ENCODE data around the gene GLRA3.
"Not testable (repeated sequence)": the region's sequence is repeated elsewhere in the genome, so short reads cannot be mapped to it uniquely, and the experiment has no call there.

The GLRA3 gene

DNA sequence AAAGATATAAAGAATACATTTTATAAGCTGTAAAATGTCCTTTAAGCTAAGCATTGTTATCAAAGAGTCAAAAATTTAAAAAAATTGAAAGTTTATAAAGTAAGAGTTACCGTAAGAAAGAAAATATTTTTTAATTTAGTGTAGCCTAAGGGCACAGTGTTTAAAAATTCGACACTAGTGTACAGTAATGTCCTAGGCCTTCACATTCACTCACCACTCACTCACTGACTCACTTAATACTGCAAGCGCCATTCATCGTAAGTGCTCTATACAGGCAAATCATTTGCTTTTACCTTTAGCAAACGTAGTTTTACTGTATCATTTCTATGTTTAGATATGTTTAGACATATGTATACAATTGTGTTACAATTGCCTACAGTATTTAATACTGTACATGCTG is 20.2 kb downstream of the GLRA3 start:
- DNase-seq: no peak

- DNase-seq: no peak
Observed at GRCh38 chr4:174808119-174808518, 20.9 kb downstream of the GLRA3 start.

DNA sequence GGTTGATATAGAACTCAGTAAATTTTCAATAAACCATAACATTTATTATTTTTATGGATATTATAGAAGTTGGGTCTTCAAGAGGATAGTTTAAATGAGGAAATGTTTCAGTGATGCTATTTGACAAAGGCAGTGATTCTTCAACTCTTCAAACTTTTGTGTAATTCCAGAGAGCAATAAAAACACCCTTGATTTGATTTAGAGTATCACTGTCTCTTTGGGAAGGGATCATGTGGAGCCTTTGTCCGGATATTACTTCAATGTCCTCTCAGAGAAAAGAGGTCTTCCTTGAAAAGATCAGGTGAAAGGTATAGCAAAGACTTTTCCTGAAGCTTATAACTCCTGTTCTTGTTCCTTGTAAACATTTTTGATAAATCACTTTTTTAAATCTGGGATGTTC is 23.3 kb downstream of the GLRA3 start:
- no peak for DNase-seq

- DNase-seq: no peak
Observed at GRCh38 chr4:174794543-174795094, 34.4 kb downstream of the GLRA3 start.

- no peak for DNase-seq
Observed at GRCh38 chr4:174789657-174790056, 39.4 kb downstream of the GLRA3 start.

GRCh38 chr4:174778274-174778986 is 50.6 kb downstream of the GLRA3 start:
- DNase-seq: not testable (repeated sequence)

- DNase-seq: no peak
Observed at GRCh38 chr4:174775366-174775765, 53.7 kb downstream of the GLRA3 start.

DNA sequence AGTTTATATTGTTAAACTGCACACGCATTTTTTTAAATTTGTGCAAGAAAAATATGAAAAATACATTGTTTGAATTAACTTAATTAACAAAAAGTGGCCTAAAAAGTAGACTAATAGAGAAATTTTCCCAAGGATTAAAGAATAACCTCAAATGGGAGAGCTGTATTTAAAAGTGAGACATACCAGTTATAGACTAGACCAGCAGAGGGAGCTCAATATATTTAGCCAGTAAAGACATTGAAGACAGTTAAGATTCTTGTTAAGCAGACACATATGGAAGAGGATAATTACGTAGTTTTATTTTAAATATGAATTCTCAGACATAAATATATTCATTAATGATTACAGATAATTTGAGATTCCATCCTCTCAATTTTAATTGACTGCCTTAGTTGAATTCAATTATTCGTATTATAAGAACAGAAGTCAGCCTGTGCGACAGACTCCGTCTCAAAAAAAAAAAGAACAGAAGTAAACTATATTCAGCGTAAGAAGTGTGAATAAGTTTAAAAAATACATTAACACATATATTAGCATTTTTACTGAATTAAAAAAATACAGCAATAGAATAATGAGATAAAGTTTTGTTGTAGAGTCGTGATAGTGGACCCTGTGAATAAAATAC is 64.8 kb downstream of the GLRA3 start:
- peak in 1 of 5 donors; percentile 4 for DNase-seq

DNA sequence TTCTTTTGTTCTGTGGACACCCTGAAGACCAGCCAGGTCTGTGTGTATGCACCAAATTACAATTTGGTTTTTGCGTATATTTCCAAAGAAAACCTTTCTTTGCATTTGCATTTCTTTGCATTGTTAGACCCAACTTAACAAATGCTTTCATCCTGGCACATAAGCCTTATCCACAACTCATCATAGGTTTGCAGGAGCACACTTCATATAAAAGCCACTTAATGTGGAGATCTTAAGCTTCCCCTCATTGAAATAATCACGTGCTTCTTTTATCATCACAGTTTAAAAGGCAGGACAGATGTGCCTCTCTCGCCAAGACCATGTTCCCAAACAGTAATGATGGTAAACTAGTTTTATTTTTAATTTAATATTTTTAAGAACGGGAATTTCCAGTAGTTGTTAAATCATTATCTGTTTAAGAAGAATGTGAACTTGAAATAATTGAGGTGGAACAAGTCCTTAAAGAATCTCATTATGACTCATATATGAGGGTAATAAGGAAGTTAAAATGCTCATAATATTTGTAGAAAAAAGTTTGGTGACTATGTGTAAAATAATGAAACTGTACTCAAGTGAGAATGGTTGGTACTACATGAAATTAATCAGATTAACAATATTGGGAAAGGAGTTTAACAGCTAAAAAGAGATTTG is 65.5 kb downstream of the GLRA3 start:
- no peak for DNase-seq

GRCh38 chr4:174761451-174761850 is 67.6 kb downstream of the GLRA3 start:
- no peak for DNase-seq

- DNase-seq: no peak
Observed at GRCh38 chr4:174757736-174758135, 71.3 kb downstream of the GLRA3 start.

DNA sequence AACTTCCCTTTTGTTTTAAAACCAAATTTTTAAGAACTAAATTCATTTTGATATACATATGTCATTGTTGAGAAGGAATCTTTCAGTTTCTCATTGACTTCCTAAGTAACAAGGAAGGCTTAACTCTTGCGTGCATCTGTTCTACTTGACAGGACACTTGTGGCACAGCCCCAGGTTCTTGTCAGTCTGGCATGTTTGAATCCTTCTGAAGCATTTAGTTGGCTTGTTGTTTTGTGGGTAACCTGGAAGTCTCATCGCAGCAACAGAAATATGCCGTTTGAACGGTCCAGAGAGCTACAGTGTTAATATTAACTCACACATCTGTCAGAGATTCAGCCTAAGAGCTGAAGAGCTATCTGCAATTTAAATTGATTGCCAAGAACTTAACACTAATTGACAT is 76.0 kb downstream of the GLRA3 start:
- DNase-seq: no peak

- DNase-seq: no peak
Observed at GRCh38 chr4:174752026-174752425, 77.0 kb downstream of the GLRA3 start.

DNA sequence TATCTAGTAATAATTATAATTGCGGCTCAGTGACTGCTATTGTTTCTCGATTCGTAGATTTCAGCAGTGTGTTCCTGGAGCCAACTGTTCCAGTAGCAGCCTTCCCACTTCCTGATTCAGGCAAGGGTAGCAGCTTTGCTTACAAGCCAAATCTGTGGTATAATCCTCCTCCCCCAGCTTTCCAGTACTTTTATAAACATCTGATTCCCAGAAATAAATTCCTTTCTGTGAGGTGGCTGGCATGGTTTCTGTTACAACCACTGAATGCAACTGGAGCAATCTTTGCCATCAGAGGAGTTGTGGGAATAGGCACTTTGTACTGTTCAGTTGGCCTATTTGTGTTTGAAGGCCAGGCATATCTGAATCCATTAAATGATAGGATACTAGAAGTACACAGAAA is 80.0 kb downstream of the GLRA3 start:
- no peak for DNase-seq

DNA sequence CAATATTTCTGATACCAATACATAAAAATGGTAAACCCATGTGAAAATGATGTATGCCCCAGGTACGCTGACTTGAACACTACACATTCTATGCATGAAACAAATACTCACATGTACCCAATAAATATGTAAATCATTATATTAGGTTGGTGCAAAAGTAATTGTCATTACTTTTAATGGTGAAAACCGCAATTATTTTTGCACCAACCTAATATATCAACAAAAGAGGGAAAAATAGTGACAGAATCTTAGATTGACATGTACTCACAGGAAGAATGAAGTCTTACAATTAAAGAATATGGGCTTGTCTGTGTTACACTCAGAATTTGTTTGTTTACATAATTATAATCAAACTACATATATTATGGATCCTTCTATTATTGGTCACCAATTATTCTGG is 82.3 kb downstream of the GLRA3 start:
- DNase-seq: no peak

GRCh38 chr4:174742561-174742960 is 86.5 kb downstream of the GLRA3 start:
- no peak for DNase-seq

GRCh38 chr4:174739576-174739975 is 89.5 kb downstream of the GLRA3 start:
- DNase-seq: no peak

DNA sequence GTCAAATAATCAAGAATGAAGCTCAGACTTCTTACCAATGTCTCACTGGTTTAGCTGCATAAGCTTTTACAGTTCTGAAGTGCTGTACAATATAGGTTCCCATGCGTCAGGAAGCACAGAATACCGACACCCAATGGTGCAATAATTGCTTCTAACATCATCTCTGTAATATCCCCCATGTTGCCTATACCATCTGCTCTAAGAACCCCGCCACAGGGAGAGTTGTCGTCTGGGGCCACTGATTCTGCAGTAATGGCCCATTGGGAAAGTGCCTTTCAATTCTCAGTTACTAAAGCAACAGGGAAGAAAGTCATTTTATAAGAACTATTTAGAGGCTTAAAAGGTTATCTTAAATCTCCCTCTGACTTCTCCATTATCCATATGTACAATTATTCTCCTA is 94.9 kb downstream of the GLRA3 start:
- no peak for DNase-seq

- DNase-seq: no peak
Observed at GRCh38 chr4:174717828-174718227, 111.2 kb downstream of the GLRA3 start.

DNA sequence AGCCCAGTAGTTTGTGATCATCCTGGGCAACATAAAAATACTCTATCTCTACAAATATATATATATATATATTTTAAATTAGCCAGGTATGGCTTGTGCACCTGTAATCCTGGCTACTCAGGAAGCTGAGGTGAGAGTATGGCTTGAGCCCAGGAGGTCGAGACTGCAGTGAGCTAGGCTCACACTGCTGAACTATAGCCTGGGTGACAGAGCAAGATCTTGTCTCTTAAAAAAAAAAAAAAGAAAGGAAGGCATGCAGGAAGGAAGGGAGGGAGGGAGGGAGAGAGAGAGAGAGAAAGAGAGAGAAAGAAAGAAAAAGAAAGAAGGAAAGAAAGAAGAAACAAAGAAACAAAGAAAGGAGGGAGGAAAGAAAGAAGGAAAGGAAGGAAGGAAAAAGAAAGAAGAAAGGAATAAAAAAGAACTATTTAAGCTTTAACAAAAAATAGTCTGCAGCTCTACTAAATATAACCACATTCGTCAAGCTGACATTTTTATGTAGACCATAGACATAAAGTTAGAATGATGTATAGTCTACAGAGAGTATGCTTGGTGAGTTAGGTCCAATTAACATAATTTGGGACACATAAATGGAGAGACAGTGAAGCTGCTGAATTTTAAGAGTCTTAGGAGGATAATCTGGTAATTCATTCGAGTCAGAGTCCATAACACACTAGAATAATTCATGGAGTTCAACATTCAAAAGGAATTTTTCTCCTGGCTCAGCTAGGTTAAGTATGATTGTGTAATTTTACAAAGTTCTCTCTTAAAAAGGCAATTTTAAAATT is 111.9 kb downstream of the GLRA3 start:
- no peak for DNase-seq

GRCh38 chr4:174714393-174715211 is 114.4 kb downstream of the GLRA3 start:
- peak in 1 of 5 donors; percentile 13 for DNase-seq

- DNase-seq: no peak
Observed at GRCh38 chr4:174713821-174714220, 115.2 kb downstream of the GLRA3 start.

Measured in T-helper 1 cell (primary cell).